GM23338 (cell line): ENCODE measurements around the gene S100A3. TPM values are rescaled to one million over a fixed set of nuclear protein-coding genes. Genes with fewer than 3 reads are reported as not detected.

Source experiments
- ATAC-seq: fragments of 200-7000 bp; cut with Tn5 transposase; 3 replicates; pipeline ENCODE4 v1.9.1; 2020
- DNase-seq: peaks from one replicate; pipeline ENCODE4 v3.0.0-alpha.2; 2015; ENCODE audit warnings: low spot score
- H2AFZ ChIP-seq: fragments of 200-600 bp; sonication (generic); 2 replicates; pipeline ENCODE4 v1.8.0; 2016; ENCODE audit warnings: antibody characterized with exemption, mild to moderate bottlenecking, moderate library complexity
- H3F3A ChIP-seq: fragments of 200-600 bp; sonication (generic); replicated peaks from 2 replicates; pipeline ENCODE4 v1.8.0; 2017; ENCODE audit warnings: antibody characterized with exemption, mixed run types, low read depth
- H3K27ac ChIP-seq: fragments of 200-600 bp; sonication (generic); 2 replicates; pipeline ENCODE4 v1.6.1; 2016; ENCODE audit warnings: low read depth
- H3K27me3 ChIP-seq: fragments of 200-600 bp; sonication (generic); 2 replicates; pipeline ENCODE4 v1.8.0; 2016; ENCODE audit warnings: mild to moderate bottlenecking, mixed run types, moderate library complexity; ENCODE audit not compliant: insufficient read depth
- H3K36me3 ChIP-seq: fragments of 200-600 bp; sonication (generic); 2 replicates; pipeline ENCODE4 v1.8.0; 2016; ENCODE audit warnings: mild to moderate bottlenecking; ENCODE audit not compliant: insufficient read depth
- H3K4me1 ChIP-seq: fragments of 200-600 bp; sonication (generic); 2 replicates; pipeline ENCODE4 v1.8.0; 2016; ENCODE audit warnings: mild to moderate bottlenecking, moderate library complexity; ENCODE audit not compliant: insufficient read depth
- H3K4me2 ChIP-seq: fragments of 200-600 bp; sonication (generic); 2 replicates; pipeline ENCODE4 v1.7.1; 2017; ENCODE audit warnings: mixed run types
- H3K4me3 ChIP-seq: fragments of 200-600 bp; sonication (generic); 2 replicates; pipeline ENCODE4 v1.6.1; 2016; ENCODE audit warnings: mixed run types
- H3K79me2 ChIP-seq: fragments of 200-600 bp; sonication (generic); replicated peaks from 2 replicates; pipeline ENCODE4 v1.8.0; 2017; ENCODE audit warnings: mild to moderate bottlenecking; ENCODE audit not compliant: insufficient read depth
- H3K9me2 ChIP-seq: fragments of 200-600 bp; sonication (generic); 2 replicates; pipeline ENCODE4 v1.8.0; 2017; ENCODE audit not compliant: insufficient read depth
- H4K20me1 ChIP-seq: fragments of 200-600 bp; sonication (generic); replicated peaks from 2 replicates; pipeline ENCODE4 v1.8.0; 2017; ENCODE audit warnings: mild to moderate bottlenecking; ENCODE audit not compliant: insufficient read depth
- H3K27ac Mint-ChIP-seq: 2 replicates; pipeline ENCODE4 v1.8.0; 2020; ENCODE audit warnings: inconsistent platforms, mild to moderate bottlenecking, moderate library complexity, mixed read lengths
- H3K27me3 Mint-ChIP-seq: 3 replicates; pipeline ENCODE4 v1.8.0; 2022; ENCODE audit warnings: low read depth, mild to moderate bottlenecking, moderate library complexity, mixed read lengths, inconsistent platforms; ENCODE audit not compliant: insufficient read depth, poor library complexity
- H3K36me3 Mint-ChIP-seq: 3 replicates; pipeline ENCODE4 v1.8.0; 2021; ENCODE audit warnings: low read depth, mild to moderate bottlenecking, inconsistent platforms, moderate library complexity, mixed read lengths
- H3K4me1 Mint-ChIP-seq: 3 replicates; pipeline ENCODE4 v1.8.0; 2020; ENCODE audit warnings: mild to moderate bottlenecking, inconsistent platforms, mixed read lengths
- H3K4me3 Mint-ChIP-seq: 3 replicates; pipeline ENCODE4 v1.8.0; 2021; ENCODE audit warnings: moderate library complexity, mild to moderate bottlenecking, inconsistent platforms, mixed read lengths
- H3K9me3 Mint-ChIP-seq: 3 replicates; pipeline ENCODE4 v1.8.0; 2020; ENCODE audit warnings: moderate library complexity, mild to moderate bottlenecking, inconsistent platforms, mixed read lengths
- CREB1 ChIP-seq: fragments of 250-450 bp; sonication (Bioruptor Pico); IDR thresholded peaks from 2 replicates; pipeline ENCODE4 v1.5.0; 2020; ENCODE audit warnings: low read depth, mild to moderate bottlenecking, moderate library complexity
- CTCF ChIP-seq, 2 experiments: fragments of 200-600 bp in 1 of 2; sonication (generic) in 1 of 2; conservative IDR thresholded peaks; 2 replicates each; pipeline versions ENCODE4 v1.5.1 to v1.6.1; 2016 to 2017; ENCODE audit warnings: antibody characterized with exemption in 2 of 2, low read depth in 2 of 2, mild to moderate bottlenecking in 2 of 2, moderate library complexity in 1 of 2
- ETS1 ChIP-seq: IDR thresholded peaks from 2 replicates; pipeline ENCODE4 v1.6.1; 2016; ENCODE audit warnings: antibody characterized with exemption
- EZH2 ChIP-seq: fragments of 200-600 bp; sonication (generic); IDR thresholded peaks from one replicate; pipeline ENCODE4 v1.8.0; 2017; ENCODE audit warnings: antibody characterized with exemption, mild to moderate bottlenecking, low read depth; ENCODE audit not compliant: unreplicated experiment
- EZH2phosphoT487 ChIP-seq: fragments of 200-600 bp; sonication (generic); IDR thresholded peaks from one replicate; pipeline ENCODE4 v1.8.1; 2018; ENCODE audit warnings: antibody characterized with exemption; ENCODE audit not compliant: unreplicated experiment
- JUNB ChIP-seq: IDR thresholded peaks from one replicate; pipeline ENCODE4 v1.6.1; 2016; ENCODE audit warnings: antibody characterized with exemption; ENCODE audit not compliant: unreplicated experiment
- NANOG ChIP-seq: IDR thresholded peaks from 2 replicates; pipeline ENCODE4 v1.6.1; 2016; ENCODE audit warnings: antibody characterized with exemption, borderline replicate concordance
- POLR2AphosphoS5 ChIP-seq: IDR thresholded peaks from 2 replicates; pipeline ENCODE4 v1.6.1; 2016; ENCODE audit warnings: antibody characterized with exemption, low read depth
- REST ChIP-seq: IDR thresholded peaks from one replicate; pipeline ENCODE4 v1.6.1; 2018; ENCODE audit warnings: antibody characterized with exemption; ENCODE audit not compliant: unreplicated experiment
- STAT1 ChIP-seq: IDR thresholded peaks from one replicate; pipeline ENCODE4 v1.6.1; 2016; ENCODE audit warnings: antibody characterized with exemption; ENCODE audit not compliant: unreplicated experiment
- ZNF114 ChIP-seq: fragments of 250-450 bp; sonication (Bioruptor Pico); IDR thresholded peaks from 2 replicates; pipeline ENCODE4 v1.5.0; 2020; ENCODE audit warnings: mild to moderate bottlenecking, moderate library complexity
- ZNF331 ChIP-seq: fragments of 250-450 bp; sonication (Bioruptor Pico); IDR thresholded peaks from 2 replicates; pipeline ENCODE4 v1.5.0; 2020; ENCODE audit warnings: low read depth, mild to moderate bottlenecking, moderate library complexity
- ZNF462 ChIP-seq: fragments of 250-450 bp; sonication (Bioruptor Pico); IDR thresholded peaks from 2 replicates; pipeline ENCODE4 v1.5.0; 2020; ENCODE audit warnings: mild to moderate bottlenecking, moderate library complexity
- polyA plus RNA-seq: library from polyadenylated mRNA; unstranded; fragments of >200 nt; fragmentation: Nextera tagmentation; extraction: Ambion mirVana; gene quantifications from 2 replicates; pipeline ENCODE4 v1.2.1, GENCODE V29; 2016
- total RNA-seq: library from RNA; depleted of rRNA; stranded (reverse); fragments of >200 nt; shearing (Covaris generic); gene quantifications from 2 replicates; pipeline ENCODE4 v1.2.3, GENCODE V29; 2014

S100A3 gene
- total and polyA plus RNA-seq, 2 experiments from 2014 or later: not detected

- no peaks in the 10 kb centered on the region for H3K36me3 Mint-ChIP-seq
- H3K9me3 Mint-ChIP-seq: no peaks in the 10 kb centered on the region
- Histone ChIP-seq H3K79me2 (no peaks in the 10 kb centered on the region), H3F3A (no peaks in the 10 kb centered on the region), H3K27me3 (no peaks in the 10 kb centered on the region), H4K20me1 (no peaks in the 10 kb centered on the region), H3K36me3 (no peaks in the 10 kb centered on the region), H3K9me2 (no peaks in the 10 kb centered on the region), H3K4me1 (peaks cover 6% of the 10 kb centered on the region; the same call in 1 of the 2 replicates), H3K4me3 (no peak overlapping the region), H3K4me2 (no peak overlapping the region), H3K27ac (no peak overlapping the region), H2AFZ (0 out of 2 replicates have a peak overlapping the region, but pooled peaks have one; percentile 60)
- TF ChIP-seq EZH2phosphoT487: no peak
- TF ChIP-seq ZNF114 (CRISPR knock-in tag): no peak
- TF ChIP-seq POLR2AphosphoS5: no peak
- TF ChIP-seq EZH2: no peak
- no peak for TF ChIP-seq NANOG
- TF ChIP-seq CREB1 (CRISPR knock-in tag): no peak
- no peak for TF ChIP-seq STAT1
- TF ChIP-seq CTCF (conservative IDR thresholded peaks at IDR 0.05; ENCODE audit: low read depth in 2 of 2): no peak
- no peak for TF ChIP-seq ZNF331
- no peak for TF ChIP-seq ZNF462 (CRISPR knock-in tag)
- no peak for TF ChIP-seq JUNB
- no peak for TF ChIP-seq ETS1
- no peak for TF ChIP-seq REST
- H3K27ac Mint-ChIP-seq: no peak overlapping the region
- peaks cover 12% of the 10 kb centered on the region for H3K4me1 Mint-ChIP-seq
- H3K4me3 Mint-ChIP-seq: no peak overlapping the region
- no peak for DNase-seq
- no peak for ATAC-seq
- H3K27me3 Mint-ChIP-seq: peaks cover 9% of the 10 kb centered on the region
Observed at GRCh38 chr1:153588482-153588881, 39.4 kb upstream of the S100A3 start.
